Right renal pelvis (tissue), 4 donors: ENCODE data around the gene NBDY. TPM values are rescaled to one million over a fixed set of nuclear protein-coding genes. Genes with fewer than 3 reads are reported as not detected.
"Not testable (repeated sequence)": the region's sequence is repeated elsewhere in the genome, so short reads cannot be mapped to it uniquely, and the experiment has no call there.

Source experiments
- DNase-seq, 4 donors: peaks; one replicate each; pipeline ENCODE4 v3.0.0-alpha.2; 2013; ENCODE audit warnings: low read depth in 4 of 4, low spot score in 3 of 4, missing footprints in 1 of 4
- polyA plus RNA-seq, 4 donors: library from polyadenylated mRNA; unstranded; fragments of 120-200 nt; gene quantifications; one replicate each; pipeline ENCODE4 v1.2.1, GENCODE V29; 2013; ENCODE audit not compliant: insufficient read length in 4 of 4

Gene NBDY, protein sequence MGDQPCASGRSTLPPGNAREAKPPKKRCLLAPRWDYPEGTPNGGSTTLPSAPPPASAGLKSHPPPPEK
- 100 to 1,000 TPM in 3 of 4 donors, 10 to 100 TPM in 1; 99.9 to 126 (median 110) TPM for polyA plus RNA-seq

DNA sequence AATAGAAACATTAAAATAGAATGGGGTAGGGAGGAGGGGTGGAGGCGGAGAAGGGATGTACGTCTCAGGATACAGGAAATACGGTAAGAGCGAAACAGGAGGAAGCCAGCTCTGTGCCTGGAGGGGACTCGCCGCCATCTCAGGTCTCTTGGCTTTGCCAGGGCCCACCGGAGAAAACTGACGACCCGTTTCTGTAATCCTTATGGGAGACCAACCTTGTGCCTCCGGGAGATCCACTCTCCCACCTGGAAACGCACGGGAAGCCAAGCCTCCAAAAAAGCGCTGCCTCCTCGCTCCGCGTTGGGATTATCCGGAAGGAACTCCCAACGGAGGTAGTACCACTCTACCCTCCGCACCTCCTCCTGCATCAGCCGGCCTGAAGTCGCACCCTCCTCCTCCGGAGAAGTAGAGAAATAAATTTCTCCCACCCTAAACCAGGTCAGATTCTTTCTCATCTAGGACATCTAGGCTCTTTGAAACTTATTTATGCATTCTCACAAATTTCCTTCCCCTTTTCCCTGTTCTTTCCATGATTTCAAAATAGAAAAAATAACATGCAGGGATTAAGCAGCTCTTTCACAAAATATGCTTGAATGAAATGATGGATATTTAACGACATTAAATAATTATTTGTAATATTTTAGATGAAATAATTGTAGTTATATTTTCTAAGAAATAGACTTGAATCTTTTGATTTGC is at the start of gene NBDY:
NBDY (plus strand) TSS at position 92 of the 699 bp plus-strand sequence; CDS start at position 203, 111 bp downstream.
- DNase-seq: peak in 2 of 4 donors; percentile 35 to 50

DNA sequence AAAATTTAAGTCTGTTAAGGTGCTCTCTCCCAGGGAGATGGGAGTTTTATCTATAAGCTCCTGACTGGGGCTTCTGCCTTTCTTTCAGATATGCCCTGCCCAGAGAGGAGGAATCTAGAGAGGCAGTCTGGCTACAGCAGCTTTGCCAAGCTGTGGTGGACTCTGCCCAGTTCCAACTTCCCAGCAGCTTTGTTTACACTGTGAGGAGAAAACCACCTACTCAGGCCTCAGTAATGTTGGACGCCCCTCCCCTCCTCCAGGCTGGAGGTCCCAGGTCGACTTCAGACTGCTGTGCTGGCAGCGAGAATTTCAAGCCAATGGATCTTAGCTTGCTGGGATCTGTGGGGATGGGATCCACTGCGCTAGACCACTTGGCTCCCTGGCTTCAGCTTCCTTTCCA is 24.5 kb upstream of the NBDY start:
- not testable (repeated sequence) for DNase-seq

DNA sequence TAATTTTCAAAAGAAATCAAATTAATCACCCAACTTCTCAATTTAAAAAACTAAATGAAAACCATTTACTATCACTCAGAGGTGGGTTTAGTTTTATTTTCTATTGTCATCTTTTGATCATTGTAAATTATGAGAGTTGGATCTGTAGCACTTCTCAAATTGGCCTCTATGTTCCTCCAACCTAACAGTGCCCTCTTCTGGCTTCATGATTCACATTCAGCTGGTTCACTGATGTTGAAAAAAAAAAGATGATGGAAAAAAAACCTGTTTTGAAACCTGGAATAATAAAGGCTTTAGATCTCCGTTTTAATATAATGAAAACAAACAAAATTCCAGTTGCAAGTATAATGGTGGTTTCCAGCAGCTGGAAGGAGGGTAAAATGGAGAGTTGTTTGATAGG is 2.4 kb upstream of the NBDY start:
- peak in 1 of 4 donors; percentile 3 for DNase-seq

DNA sequence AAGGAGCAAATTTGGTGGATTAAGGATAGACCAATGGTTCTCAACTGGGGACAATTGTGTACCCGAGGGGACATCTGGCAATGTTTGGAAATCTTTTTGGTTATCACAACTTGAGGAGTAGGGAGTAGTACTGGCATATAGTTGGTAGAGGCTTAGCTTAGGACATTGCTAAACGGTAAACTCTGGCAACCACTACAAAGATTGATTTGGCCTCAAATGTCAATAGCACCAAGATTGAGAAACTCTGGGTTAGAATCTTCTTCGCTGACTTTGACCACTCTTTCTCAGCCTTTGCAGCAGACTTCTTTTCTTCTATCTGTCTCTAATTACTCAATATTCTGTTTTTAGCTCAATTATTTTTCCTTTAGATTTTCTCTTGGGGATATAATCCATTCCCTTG is 1.5 kb upstream of the NBDY start:
- DNase-seq: no peak

DNA sequence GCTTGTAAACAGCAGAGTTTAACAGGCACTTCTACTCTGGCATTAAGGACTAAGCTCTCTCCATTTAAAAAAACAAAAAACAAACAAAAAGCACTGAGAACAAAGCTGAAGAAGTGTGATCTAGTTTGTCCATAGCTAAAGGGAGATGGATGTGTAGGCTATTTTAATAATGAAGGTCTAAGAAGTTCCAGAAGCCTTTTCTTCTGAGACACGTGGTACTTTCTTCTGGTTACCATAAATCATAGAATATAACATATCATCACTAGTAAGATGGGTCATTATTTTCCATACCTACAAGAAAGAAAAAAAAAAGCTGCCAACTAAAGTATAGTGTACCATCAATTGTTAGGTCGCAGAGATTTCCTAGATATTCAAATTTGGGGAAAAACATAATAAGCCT is 722 bp upstream of the NBDY start:
- DNase-seq: no peak

DNA sequence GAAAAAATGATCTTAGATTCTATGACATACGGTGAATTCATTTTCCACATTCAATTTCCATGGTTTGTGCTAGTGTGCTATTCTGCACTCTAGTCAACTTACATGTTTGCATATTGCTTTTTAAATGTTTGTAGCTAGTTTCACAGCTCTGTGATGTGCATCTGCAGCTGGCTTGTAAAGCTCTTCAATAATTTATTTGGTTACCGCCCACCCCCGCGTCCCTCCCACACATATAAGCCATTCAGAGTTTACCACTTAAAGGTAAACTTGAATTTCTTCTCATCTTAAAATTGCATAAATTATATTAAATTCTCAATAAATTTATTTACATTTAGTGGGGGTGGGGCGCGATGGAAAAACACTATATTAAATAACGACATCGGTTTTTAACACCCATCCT is 291 bp upstream of the NBDY start:
- DNase-seq: no peak

DNA sequence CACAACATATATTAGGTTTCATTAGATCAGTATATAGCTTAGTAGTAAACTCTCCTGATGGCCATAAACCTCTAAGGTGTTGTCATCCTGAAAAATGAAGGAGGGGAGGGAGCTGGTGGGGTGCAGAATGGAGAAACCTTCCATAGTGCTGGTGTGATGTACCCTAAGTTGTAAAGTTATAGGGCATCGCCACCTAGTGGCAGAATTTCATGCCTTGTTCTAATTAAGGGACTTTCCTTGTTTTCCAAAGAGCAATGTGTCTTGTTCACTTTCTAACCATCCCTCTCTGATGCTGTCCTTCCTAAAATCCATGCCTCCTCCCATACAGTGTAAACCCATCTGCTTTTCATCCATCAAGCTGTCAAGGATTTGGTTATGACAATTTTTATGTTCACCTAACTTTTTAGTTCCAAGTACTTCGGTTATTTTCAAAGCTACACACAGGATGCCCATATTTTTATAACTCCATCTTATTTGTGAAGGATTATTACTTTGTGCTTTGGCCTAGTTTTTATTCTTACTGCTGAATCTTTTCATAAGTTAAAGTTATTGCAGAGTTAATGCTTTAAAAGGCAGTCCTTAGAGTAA is 4.5 kb downstream of the NBDY start:
- DNase-seq: peak in 1 of 4 donors; percentile 11

DNA sequence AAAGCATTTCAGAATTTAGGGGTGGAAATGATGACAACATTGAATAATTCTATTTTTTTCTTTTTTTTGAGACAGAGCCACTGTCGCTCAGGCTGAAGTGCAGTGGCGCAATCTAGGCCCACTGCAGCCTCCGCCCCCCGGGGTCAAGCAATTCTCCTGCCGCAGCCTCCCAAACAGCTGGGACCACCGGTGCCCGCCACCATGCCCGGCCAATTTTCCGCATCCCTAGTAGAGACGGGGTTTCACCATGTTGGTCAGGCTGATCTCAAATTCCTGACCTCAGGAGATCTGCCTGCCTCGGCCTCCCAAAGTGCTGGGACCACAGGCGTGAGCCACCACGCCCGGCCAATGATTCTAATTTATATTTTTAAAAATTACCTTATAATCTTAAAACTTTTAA is 7.2 kb downstream of the NBDY start:
- no peak for DNase-seq

DNA sequence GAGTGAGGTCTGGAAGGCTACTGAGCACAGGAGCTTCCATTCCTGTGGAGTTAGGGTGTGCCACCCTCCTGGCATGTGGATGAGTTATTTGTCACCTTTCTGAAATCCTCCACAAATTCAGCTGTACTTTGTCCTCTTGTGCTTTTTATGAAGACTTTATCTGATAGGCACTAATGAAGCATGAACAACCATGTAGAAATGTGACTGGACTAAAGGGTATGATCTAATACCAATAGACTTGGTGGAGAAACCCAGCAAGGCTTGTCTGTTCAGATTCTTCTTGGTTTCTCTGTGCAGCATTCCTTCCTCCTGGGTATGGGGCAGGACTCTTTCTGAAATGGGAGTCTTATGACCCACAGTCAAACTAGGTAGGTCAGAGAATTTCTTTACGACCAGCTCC is 9.6 kb downstream of the NBDY start:
- no peak for DNase-seq

DNA sequence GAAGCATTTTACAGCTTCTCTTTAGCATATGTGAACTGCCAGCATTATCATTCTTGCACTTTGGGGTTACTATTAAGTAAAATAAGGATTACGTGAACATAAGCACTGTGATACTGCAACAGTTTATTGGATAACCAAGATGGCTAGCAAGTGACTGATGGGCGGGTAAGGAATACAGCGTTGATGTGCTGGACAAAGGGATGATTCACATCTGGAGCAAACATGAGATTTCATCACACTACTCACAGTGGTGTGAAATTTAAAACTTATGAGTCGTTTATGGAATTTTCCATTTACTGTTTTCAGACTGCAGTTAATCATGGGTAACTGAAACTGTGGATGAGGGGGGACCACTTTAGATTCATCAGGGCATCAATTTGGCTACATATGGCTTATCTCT is 16.0 kb downstream of the NBDY start:
- no peak for DNase-seq

DNA sequence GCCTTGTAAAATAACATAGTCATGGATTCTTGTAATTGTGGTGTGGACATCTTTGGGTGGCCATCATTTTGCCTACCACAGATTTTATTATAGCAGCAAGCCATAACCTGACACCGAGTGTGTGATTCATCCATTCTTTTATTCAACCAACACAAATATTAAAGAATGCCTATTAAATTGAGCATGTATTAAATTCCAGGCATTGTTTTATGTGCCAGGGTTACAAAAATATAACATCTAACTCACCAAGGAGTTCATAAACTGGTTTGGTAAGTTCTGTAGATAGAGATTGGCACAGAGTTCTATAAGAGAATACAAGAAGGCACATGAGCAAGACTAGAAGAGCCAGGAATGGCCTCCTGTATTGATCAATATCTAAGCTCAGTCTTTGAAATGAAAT is 18.0 kb downstream of the NBDY start:
- DNase-seq: no peak

DNA sequence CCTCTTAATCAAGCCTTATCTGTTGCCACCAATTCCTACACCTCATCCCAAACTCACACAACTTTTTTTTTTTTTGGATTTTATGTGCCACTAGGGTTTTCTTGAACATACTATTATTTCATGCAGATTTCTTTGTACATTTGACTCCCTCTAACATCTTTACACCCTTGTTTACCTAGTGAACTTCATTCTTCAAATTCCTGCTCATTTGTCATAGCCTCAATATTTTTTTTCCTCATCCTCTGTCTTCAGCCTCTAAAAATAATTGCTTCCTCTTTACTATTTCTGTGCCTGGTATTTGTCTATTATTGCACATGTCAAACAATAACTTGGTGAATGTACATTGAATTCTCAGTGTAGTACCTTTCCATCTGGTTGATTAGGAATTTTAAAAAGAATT is 22.0 kb downstream of the NBDY start:
- no peak for DNase-seq

DNA sequence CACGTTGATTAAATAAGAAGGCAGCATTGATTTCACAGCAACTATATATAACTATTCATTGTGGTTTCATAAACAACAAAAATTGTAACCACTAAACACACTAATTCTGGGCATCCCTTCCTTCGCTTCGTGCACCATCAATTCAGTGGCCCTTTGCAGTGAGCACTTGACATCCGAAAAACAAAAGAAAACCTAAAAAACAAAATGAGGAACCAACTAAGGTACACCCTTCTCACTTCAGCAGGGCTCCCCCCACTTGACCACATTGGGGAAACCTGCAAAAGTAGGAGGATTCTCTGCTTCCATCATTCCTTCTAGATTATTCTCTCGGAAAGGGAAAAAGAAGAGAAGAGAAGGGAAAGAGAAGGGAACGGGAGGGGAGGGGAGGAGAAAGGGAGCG is 28.3 kb downstream of the NBDY start:
- no peak for DNase-seq

DNA sequence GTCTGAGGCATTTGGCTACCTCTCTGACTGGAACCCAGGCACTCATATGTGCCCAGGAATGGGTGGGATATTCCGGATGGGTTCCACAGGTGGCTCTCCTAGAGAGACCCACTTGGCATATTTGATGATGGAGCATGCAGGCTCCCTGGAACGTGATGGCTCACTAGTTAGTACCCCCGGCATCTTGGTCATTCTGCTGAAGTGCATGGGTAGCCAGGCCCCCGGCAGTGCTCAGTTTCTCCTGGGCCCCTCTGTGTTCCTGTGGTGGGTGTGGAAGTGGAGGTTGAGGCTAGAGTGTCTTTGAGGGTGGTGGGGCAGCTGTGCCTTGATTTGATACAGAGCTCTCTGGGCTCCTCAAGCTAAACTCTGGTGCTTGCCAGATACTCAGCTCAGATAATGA is 29.4 kb downstream of the NBDY start:
- DNase-seq: no peak

DNA sequence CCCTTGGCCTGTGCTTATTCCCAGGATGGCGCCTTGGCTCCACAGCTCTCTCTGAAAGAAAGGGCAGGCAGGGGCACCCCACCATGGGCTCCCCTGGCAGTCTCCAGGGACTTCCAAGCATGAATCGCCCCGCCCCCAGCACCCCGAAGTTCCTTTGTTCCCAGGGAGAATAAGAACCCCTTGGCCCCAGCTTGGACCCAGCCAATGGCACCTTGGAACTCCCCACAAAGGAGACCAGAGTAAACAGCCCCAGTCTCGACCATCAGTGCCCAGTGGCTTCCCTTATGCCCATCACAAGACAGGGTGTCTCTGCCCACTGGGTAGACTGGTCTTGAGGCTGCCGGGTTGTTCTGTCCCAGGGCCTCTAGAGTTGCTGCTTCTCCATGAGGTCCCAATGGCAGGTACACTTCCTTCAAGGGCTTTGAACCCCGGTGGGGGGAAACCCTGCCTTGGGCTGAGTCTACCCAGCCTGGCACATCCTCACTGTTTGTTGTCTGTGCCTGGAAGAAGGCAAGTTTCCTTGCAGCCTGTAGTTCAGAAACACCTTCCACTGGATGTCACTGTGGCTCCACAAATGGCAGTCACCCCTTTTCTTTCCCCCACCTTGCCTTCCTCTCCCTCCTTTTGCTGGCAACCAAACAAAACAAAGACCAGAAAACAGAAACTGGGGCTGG is 30.8 kb downstream of the NBDY start:
- DNase-seq: no peak

DNA sequence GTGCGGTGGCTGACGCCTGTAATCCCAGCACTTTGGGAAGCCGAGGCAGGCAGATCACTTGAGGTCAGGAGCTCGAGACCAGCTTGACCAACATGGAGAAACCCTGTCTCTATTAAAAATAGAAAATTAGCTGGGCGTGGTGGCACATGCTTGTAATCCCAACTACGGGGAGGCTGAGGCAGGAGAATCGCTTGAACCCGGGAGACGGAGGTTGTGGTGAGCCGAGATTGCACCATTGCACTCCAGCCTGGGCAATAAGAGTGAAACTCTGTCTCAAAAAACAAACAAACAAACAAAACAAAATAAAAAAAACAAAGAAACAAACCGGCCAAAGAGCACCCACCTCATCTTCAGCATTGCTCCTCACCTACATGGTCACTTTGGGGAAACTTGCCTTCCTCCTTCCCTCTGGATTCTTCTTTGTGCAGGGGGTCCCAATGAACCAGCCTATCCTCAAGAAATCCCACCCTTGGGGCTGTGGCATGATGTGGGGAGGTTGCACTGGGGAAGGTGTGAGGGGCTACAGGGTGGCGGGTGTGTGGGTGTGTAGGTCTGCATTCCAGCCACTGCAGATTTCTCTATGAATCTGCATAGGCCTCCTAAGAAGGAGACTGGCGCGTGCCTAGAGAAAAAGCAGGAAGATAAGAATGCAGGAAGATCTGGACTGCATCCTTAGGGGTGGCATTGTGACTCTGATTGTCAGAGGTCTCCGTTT is 31.5 kb downstream of the NBDY start:
- DNase-seq: not testable (repeated sequence)

DNA sequence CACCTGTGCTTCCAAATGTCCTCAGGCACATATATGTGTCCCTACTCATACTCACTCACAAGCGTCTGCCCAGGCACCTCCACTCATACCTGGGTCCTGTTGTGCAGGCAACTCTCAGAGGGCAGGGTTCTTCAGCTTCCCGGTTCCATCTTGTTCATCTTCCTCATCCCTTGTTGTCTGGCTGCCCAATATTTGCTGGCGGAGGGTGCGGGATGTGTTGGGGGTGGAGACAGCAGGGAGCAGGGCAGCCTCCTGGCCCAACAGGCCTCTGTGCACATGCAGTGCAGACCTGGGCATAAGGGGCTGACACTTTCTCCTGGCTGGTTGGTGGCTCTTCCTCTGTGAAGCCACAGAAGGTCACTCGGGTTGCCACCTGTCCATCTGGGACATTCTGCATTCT is 32.1 kb downstream of the NBDY start:
- DNase-seq: no peak

DNA sequence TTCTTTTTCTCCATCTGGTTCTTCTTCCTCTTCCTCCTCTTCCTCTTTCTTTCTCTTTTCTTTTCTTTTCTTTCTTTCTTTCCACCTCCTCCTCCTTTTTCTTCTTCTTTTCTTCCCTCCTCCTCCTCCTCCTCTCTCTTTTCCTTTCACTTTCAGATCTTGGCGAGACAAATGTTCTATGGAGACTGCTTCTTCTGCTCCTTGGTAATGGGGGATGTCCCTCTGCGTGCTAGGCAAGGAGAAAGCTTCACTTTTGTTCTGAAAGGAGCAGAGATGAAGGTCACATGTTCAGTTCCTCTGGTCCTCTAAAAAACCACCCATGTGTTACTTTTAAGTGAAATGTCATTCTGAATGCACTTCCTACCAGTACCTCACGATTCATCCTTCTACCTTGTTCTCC is 33.2 kb downstream of the NBDY start:
- DNase-seq: no peak

DNA sequence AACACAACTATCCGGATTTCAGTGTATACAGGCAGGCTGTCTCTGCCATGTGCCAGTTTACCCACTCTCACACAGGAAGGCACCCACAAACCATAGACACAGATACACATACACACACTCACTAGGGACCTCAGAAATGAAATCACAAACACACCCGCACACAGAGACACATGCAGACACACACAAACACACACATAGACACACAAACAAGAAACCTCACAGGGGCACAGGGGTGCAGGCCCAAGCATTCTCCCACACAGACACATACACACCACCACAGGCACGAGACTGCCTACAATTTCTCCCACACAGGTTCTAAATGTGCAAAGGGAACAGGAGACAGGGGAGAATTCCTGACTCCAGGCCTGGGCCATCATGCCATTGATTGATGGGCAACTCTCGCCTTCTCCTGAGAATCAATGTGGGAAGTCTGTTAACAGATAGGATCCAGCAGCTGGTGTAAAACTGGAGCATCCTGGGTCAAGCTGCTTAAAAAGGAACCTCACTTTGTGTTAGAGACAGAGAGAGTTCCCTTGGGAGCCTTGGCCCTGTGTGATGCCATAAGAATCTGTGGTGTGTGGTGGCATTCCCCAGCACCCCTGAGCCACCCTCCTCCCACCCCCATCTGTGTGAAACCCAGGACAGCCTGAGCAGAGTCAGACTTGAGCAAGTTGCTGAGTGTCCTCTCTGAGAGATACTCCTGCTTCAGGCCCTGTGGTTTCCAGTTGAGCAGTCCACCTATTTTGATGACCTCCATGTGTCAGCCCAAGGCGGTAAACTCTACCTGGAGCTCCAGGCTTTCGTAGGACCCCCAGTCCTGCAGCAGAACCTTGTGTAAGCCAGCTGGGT is 33.9 kb downstream of the NBDY start:
- DNase-seq: no peak

DNA sequence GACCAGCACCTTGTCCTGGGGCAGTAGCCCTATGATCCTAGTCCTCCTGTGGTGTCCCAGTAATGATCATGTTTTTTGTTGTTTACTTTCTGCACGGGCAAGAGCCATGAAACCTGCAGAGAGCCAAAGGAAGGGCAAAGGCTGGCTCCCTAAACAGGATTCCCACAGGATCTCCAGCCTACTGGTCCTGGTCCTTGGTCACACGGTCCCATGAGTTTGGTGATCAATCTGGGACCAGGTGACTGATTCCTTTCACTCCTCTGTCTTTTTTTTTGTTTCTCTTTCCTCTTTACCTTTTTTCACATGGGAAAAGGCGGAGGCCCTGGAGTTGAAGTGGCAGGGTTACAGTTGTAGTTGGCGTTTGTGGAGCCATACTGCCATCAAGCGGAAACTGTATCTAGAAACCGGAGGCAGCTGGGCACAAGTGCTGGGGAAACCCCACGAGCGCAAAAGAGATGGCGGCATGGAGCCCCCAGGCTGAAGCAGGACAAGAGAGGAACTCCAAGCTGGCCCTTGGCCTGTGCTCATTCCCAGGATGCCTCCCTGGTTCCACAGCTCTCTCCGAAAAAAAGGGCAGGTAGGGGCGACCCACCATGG is 34.6 kb downstream of the NBDY start:
- DNase-seq: no peak
